Stimulated activated CD4-positive, alpha-beta T cell treated with anti-CD3 and anti-CD28 coated beads, TNF-alpha, amount 100 ng/mL, for 48 hours (primary cell): Measurements from ENCODE around the gene MRTO4.
A peak's percentile ranks its signal among the peaks of the same experiment; 100 is the strongest.
"Not testable (repeated sequence)": the region's sequence is repeated elsewhere in the genome, so short reads cannot be mapped to it uniquely, and the experiment has no call there.

Experiments used
- DNase-seq, 3 donors: peaks; one replicate each; pipeline ENCODE4 v3.0.0-alpha.2; 2020; ENCODE audit warnings: low read depth in 3 of 3

MRTO4 gene

DNA sequence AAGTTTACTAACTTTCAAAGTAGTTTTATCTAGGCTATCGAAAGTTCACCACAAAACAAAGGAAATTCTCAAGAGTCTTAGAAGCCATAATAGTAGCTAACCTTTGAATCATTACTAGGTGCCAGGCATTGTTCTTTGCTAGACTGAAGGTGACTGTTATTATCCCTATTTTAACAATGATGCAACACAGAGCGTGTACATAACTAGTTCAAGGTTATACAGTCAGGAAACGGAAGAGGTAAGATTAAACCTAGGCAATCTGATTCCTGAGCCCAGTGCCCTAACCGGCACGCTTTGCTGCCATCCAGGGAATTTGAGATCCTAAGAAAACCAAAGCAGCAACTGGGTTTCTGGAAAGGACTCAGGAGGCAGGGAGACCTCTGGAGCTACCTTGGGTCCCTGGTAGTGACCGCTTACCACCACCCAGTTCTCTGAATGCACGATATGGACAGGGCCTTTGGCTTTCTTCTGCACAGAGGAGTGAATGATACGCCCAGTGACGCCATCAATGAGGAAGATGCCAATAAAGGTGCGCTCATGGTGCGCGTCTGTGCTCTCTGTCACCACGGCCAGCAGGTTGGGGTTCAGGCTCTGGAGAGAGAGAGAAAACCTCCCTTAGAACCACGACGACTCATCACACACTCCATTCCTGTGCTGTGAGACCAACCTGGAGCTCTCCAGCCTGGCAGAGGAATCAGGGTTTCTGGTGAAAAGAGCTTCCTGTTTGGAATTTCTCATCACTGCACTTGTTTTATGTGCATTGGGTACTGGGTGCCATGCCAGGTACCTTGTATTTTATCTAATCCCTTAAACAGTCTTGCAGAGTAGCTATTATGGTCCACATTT lies 28.4 kb upstream of the MRTO4 start:
- DNase-seq: no peak

DNA sequence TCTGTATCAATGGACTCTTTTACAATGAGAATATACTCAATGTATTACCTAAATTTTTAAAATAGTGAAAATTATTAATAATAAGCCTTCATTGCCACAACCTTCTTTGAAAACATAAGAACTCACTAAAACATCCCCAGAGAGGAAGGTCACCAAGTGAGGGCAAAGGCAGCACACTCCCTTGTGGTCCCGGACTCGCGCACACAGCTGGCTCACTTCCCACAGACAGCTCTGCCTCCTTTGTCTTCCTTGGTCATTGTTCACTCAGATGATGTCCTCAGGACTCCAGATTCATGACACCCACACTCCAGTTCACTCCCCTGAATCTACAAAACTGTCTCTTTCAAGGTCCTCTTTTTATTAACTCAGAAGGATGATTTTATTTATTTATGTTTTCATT lies 22.4 kb upstream of the MRTO4 start:
- no peak for DNase-seq

DNA sequence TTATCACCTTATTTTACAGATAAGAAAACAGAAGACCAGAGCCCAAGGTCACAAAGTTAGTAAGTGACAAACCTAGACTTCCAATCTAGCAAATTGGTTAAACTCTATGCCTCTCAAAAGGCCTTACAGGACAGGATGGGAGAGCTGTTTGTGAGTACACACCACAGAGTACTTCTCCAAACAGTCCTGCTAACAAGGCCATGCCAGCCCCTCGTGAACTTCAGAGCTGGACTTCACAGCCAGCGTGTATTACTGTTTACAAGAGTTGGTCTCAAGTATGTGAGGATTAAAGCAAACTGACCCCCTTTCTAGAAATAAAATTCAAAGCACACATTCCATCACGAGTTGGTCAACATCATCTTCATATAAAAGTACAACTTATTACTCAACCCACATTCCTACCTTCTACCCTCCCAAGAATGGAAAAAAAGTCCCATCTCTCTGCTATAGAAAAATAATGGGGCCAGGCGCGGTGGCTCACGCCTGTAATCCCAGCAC lies 21.7 kb upstream of the MRTO4 start:
- DNase-seq: no peak

DNA sequence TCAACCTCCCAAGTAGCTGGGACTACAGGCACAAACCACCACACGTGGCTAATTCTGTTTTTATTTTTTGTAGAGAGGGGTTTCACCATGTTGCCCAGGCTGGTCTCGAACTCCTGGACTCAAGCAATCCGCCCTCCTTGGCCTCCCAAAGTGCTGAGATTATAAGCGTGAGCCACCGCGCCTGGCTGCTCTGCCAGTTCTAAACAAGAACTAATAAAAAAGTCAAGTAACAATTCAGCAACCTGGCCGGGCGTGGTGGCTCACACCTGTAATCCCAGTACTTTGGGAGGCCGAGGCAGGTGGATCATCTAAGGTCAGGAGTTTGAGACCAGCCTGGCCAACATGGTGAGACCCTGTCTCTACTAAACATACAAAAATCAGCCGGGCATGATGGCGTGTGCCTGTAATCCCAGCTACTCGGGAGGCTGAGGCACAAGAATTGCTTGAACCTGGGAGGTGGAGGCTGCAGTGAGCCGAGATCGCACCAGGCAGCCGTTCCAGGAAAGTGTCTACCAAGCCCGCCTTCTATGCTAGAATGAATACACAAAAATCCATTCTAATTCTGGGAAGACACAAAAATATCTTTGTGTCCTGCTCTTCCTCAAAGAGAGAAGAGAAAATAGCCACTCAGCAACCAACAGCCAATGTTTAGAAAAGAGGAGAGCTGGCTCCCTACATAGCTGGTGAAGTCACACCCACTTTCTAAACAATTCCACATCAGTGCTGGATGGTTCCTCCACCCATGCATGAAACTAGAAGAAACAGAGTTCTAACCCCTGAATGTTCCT lies 19.7 kb upstream of the MRTO4 start:
- not testable (repeated sequence) for DNase-seq

DNA sequence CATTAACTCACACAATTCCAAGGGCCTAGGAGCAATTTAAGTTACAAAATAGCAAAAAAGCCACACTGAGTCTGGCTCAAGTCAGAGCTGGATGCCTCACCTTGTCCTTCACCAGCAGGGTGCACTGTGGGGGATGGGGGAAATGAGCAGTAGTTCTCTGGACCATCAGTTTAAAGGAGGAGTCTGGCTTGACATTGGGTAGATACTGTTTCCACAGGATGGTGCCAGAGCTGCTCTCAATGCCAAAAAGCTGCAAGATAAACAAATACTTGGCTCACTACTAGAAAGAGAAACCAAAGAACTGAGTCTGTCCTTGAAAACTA lies 19.1 kb upstream of the MRTO4 start:
- no peak for DNase-seq

DNA sequence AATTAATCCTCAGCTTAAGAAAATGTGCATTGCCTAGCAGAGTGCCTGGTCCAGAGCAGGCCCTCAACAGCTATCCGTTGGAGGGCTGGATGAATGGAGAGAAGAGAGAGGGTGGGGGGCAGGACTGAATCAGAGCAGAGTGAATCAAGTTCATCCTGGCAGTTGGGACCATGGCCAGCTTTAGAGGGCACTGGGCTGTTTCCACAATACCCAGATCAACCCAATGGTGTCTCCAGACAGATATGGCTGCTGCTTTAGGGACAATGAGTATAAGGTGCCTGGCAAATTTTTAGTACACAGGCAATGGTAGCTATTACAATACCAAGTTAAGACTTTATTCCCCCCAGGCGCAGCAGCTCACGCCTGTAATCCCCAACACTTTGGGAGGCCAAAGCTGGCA lies 17.4 kb upstream of the MRTO4 start:
- DNase-seq: no peak

DNA sequence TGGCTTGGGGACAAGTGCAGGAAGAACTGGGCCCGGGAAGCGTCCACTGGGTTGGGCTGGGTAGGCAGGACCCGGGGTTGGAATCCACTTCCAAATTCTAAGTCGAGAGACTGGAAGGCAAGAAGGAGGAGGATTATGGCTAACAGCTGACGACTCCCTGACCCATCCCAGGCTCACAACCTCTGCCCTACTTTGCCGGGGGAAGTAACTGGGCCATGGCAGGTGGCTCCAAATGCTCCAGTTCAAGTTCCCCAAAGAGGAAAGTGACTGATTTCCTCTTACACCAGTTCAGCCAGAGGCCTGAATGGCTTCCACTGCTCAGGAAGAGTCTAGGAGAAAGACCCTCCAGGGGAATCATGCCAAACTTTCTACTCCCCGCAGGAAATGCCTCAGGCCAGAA lies 11.7 kb upstream of the MRTO4 start:
- no peak for DNase-seq

DNA sequence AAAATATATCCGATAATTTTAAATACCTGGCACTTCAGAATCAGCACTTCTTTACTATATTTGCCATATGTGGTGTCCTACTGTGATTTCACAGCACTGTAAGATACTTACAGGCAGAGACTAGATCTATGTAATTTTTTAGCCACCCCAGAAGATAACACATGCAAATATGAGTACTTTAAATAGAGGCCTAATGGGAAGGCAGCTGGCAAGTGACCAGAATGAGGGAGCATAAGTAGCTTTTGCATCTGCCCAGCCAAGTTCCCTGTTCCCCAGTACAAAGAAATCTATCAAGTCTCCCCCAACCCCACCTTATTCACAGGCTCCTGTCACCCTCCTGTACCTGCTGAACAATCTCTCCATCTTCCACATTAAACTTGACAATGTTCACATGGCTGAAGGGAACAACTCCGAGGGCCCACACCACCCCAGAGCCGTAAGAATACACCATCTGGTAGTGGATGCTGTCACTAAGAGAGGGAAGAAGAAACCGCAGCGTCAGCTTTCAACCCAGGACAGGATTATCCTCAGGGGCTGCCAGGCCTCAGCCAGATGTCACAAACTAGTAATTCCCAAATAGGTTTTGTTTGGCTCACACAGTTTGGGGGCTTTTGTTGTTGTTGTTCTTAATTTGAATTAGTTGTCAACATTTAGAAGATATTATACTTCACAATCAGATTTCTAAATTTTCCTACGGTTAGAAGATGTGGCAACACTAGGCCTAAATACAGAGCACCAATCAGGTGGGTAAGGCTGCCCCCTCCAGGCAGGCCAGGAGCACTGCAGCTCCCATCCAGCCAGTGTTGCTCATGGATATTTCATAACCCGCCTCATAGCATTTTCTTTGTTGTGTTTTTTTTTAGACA lies 10.7 kb upstream of the MRTO4 start:
- DNase-seq: peak; percentile 35 to 65 (median 49)

DNA sequence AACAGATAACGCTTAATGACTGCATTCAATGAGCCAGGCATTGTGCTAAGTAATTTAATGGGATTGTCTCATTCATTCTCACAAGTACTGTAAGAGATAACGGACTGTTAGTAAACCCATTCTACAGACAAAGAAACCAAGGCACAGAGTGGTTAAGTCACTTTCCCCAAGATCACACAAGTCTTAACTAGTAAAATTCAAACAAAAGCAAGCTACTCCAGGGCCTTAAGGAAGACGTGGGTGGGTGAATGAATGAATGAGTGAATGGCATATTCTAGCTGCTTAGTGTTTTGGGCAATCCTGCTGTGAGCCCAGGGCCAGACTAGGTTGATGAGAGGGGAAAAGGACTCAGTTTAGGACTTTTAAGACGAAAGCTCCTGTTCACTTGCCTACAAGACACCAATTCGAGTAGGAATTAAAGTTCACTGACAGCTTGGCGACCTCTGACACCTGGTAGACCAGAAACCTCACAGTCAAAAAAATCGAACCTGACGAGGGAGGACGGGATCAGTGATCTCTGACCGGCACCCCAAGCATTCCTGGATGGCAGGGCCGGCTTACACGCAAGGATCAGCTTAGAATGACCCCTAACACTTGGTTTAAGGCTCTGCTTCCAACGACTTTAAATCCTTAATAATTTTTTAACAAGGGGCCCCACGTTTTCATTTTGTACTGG lies 838 bp upstream of the MRTO4 start:
- DNase-seq: no peak

DNA sequence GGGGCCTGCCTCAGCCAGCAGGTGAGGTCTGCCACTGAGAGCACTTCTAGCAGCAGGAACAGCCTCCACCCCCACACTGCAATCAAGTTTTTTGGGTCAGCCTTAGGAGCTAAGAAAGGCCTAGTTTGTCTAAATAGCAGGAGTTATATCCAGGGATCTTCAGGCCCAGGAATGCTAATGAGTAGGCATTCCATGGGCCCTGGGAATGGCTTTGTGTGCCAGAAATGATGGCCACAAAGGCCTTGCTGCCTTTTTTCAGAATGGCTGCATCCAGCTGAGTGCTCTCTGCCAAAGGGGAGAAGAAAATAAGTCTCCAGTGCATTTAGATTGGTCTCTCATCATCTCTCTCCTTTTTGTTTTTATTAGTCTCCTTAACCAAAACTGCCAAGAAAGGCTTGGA lies 2.8 kb downstream of the MRTO4 start:
- DNase-seq: no peak

DNA sequence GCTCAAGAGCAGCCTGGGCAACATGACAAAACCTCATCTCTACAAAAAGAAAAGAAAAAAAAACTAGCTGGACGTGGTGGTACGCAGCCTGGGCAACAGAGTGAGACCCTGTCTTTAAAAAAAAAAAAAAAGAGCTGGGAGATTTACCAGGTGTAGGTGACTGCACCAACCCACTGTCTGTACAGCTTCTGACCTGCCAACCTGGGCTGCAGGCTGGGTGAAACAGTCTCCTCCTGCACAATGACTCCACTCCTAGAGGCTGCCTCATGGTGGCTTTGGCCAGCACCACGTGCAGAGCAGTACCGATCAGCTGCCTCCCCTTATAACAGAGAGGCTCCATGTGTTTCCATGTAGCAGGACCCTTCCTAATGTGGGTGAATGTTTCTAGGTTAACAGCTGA lies 3.7 kb downstream of the MRTO4 start:
- DNase-seq: no peak

DNA sequence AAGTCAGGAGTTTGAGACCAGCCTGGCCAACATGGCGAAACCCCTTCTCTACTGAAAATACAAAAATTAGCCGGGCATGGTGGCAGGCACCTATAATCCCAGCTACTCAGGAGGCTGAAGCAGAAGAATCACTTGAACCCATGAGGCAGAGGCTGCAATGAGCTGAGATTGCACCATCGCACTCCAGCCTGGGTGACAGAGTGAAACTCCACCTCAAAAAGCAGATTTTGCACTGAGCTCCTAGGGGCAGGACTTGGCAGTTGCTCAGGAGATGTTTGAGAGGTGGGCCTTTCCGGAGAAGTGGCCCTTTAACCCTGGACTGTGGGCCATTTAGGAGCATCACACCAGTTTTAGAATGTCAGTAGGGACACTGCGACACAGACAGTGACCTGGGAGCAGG lies 4.7 kb downstream of the MRTO4 start:
- DNase-seq: not testable (repeated sequence)

DNA sequence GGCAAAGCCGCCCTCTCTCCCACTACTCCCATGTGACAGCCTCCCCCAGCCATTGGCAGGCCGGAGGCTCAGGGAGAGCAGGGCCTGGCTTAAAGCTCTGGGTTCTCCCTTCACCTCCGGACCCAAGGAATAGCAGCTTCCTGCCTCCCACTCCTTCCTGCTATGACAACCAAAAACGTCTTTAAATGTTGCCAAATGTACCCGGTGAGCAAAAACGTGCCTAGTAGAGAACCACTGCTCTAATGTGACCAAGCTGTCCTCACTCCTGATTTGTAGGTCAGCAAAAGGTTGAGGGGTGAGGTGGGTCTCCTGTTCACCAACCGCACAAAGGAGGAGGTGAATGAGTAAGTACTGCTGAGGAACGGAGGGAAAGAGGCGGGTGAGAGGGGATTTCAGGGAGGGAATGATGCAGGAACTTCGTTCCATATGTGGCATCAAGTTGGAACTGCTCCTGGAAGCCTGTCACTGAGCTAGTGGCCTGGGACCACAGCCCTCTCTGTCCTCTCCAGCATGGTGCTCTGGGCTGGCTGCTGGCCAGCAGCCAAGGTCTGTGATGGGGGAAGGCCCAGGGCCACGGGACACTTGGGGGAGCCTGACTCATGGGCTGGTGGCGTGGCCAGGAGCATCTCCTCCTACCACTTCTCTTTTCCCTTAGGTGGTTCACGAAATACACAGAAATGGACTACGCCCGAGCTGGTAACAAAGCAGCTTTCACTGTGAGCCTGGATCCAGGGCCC lies 5.7 kb downstream of the MRTO4 start:
- DNase-seq: peak in 2 of 3 donors; percentile 10 to 16

DNA sequence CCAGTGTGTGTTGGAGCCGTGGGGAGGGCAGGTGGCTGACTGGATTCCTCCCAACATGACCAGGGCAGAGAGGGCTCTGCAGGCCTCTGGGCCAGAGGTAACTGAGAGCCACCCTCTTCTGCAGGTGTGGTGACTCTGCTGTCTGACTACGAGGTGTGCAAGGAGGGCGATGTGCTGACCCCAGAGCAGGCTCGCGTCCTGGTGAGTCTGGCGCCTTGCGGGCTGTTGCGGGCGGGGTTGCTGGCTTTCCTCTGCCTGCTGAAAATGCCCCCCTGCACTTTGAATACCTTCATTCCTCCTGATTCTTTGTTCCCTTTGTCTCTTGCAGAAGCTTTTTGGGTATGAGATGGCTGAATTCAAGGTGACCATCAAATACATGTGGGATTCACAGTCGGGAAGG lies 6.7 kb downstream of the MRTO4 start:
- no peak for DNase-seq

DNA sequence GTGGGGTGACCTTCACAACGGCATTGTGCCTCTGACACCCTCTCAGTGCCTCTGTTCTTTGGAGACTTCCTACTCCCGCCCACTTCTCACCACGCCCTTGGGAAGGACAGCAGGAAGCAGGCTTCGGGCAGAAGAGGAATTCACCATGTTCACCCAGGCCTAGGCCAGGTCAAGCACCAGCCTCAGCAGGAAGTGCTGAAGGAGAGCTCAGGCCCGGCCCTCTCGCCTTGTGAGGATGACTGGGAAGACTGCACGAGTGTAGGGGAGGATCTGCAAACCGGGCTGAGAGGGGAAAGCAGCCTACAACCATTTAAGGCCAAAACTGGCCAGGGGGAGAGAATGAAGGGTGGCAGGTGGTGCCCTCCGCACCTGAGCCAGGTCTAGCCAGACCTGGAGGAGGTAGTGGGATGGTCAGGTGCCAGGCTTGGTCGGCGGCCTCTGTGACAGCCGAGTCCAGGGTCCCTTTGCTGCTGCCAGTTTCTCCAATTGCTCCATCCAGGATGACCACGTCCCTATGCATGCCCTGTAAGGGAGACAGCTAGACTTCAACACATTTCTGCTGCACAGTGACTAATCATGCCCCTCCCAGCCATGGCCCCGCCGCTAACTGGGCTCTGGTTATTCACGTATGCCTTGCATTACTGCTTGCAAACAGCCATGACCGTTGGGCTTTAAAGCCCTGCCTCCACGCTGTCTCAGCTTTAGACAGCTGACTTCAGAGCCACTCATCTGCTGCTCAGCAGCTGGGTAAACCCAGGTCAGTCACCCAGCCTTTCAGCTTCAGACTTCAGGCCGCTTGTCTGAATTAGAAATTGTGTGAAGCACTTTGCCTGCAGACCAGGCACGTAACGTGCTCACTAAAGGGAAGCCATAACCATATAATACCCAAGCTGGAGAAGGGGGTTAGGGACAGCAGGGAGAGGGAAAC lies 8.9 kb downstream of the MRTO4 start:
- no peak for DNase-seq

DNA sequence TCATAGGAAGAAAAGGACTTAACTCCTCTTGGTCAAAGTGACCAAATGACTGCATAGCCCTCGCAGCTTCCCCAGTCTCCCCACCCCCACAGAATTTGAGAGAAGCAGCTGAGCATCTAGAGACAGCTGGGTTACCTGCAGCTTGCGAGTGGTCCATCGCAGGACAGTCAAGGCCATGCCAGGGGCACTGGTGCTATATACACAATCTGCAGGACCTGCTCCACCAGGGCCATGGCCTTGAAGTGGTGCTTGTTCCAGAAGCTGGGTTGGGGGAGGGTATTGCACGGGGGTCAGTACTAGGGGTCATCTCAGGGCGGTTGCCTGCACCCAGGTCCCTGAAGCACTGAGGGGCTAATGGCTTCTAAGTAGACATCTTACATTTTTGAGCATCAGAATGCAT lies 10.4 kb downstream of the MRTO4 start:
- DNase-seq: no peak

DNA sequence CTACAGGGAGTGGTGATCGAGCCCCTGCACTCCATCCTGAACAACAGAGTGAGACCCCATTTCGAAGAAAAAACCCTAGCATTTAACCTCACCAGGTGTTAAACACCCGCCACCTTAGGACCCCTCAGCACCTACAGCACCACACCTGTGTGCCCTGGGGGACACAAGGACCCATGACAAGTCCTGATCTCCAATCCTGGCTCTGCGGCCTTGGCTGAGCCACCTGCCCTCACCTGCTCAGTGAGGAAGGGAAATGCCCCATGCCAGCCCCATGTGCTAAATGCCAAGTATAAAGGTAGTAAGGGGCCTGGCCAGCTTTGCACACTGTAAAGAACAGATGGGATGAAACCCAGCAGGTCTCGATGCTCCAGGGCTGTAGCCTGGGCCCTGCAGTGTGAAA lies 11.1 kb downstream of the MRTO4 start:
- DNase-seq: no peak

DNA sequence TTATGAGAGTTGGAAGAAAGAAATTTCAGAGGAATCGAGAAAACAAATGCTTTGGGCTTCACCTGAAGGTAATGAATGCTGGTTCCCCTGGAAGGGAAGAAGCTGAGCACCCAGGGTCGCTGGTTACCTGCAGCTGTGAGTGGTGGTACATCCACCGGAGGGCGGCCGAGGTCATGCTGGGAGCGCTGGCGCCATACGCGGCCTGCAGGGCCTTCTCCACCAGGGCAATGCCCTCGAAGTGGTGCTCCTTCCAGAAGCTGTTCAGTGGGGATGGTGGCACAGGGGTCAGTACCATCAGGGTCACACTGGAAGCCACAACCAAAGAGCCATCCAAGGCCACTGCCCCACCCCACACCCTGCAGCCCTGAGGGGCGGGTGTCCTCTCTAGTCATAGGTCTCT lies 16.8 kb downstream of the MRTO4 start:
- no peak for DNase-seq

DNA sequence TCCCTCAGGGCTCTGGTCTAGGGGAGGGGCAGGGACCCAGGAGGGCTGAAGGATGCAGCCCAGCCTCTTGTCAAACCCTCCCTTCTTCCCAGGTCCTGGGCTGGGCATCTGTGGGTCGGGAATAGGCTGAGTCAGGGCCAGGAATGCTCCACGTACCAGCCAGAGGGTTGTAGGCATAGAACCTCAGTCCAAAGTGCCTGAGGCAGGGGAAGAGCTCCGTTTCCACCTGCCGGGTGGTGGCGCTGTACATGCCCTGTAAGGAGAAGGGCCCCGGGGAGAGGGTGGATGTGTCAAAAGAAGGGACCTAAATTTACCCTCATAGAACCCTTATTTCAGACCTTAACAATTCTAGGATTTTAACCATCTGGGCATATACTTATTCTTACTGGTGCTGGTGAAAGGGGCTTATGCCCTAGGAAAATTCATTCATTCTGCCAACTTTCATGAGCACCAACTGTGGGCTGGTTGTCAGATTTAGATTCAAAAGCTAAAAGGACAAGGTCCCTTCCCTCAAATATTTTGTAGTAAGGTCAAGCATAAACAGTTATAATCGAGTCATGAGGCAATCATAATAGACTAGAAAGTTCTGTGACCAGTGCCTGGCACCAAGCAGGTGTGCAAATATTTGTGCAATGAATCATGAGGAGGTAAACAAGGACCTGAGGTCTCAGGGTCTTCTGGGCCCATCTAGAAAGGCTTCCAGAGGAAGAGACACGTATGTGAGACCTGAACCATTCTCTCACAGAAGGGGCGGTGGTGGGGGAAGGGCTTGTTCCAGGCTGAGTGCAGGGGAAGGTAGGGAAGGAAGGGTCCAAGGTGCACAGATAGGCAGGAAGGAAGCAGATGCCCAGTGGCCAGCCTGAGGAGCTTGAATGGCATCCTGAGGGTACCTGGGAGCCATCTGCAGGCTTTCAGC lies 18.1 kb downstream of the MRTO4 start:
- not testable (repeated sequence) for DNase-seq
